ENCODE measurements around the gene SAMD9L. TPM values are rescaled to one million over a fixed set of nuclear protein-coding genes. Genes with fewer than 3 reads are reported as not detected.

The SAMD9L gene
- total and polyA plus RNA-seq, 7 donors: 2.4 to 19.0 (median 6.4) TPM

- Histone ChIP-seq H3K27ac (no peak overlapping the region), H3K36me3 (peaks cover 0 to under 1% (median 0%) of the 10 kb centered on the region in 4 donors), H3K4me1 (peaks cover 0 to 10% (median 5%) of the 10 kb centered on the region in 4 donors), H3K27me3 (no peaks in the 10 kb centered on the region), H3K9me3 (no peaks in the 10 kb centered on the region), H3K4me3 (no peak overlapping the region)
- intact Hi-C loops (cut with DNase I): no loop called here
- TF ChIP-seq POLR2A (IDR thresholded peaks at IDR 0.05) (no peak), EP300 (IDR thresholded peaks at IDR 0.05) (no peak), POLR2AphosphoS5 (IDR thresholded peaks at IDR 0.05) (no peak)
- TF ChIP-seq, protein P1, sequence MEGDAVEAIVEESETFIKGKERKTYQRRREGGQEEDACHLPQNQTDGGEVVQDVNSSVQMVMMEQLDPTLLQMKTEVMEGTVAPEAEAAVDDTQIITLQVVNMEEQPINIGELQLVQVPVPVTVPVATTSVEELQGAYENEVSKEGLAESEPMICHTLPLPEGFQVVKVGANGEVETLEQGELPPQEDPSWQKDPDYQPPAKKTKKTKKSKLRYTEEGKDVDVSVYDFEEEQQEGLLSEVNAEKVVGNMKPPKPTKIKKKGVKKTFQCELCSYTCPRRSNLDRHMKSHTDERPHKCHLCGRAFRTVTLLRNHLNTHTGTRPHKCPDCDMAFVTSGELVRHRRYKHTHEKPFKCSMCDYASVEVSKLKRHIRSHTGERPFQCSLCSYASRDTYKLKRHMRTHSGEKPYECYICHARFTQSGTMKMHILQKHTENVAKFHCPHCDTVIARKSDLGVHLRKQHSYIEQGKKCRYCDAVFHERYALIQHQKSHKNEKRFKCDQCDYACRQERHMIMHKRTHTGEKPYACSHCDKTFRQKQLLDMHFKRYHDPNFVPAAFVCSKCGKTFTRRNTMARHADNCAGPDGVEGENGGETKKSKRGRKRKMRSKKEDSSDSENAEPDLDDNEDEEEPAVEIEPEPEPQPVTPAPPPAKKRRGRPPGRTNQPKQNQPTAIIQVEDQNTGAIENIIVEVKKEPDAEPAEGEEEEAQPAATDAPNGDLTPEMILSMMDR (IDR thresholded peaks at IDR 0.05): no peak
- no peak for DNase-seq
- 63 to 82% methylated on average over 1 of the region's 1 CpG for WGBS, 2 donors
Observed at GRCh38 chr7:93150200-93150835, 2.1 kb upstream of the SAMD9L start.

GRCh38 chr7:93148727-93149126 lies 542 bp upstream of the SAMD9L start:
- WGBS, 2 donors: 80 to 88% methylated on average over 3 of the region's 3 CpGs
- peak overlapping the region in 1 of 4 donors; percentile 37 for H3K4me3 ChIP-seq

GRCh38 chr7:93147363-93147762 lies 822 bp downstream of the SAMD9L start:
- Histone ChIP-seq H3K27ac (peak overlapping the region; percentile 28 to 51 (median 39)), H3K36me3 (peaks cover 0 to 27% (median 0%) of the 10 kb centered on the region in 4 donors)
- intact Hi-C loops (cut with DNase I): loop anchor here (5.0 to 10.0 kb wide), 2 partner anchors 50 to 77 kb away; partner anchors contain the start of gene HEPACAM2

More at GRCh38 chr7:93148727-93149126, 542 bp upstream of the SAMD9L start:
- DNase-seq: no peak
- intact Hi-C loops (cut with DNase I): loop anchor here (5.0 to 10.0 kb wide), 2 partner anchors 49 to 76 kb away; partner anchors contain the start of gene HEPACAM2
- Histone ChIP-seq H3K27me3 (no peaks in the 10 kb centered on the region), H3K36me3 (peaks cover 0 to 16% (median 0%) of the 10 kb centered on the region in 4 donors), H3K9me3 (no peaks in the 10 kb centered on the region), H3K4me1 (peaks cover 0 to 10% (median 5%) of the 10 kb centered on the region in 4 donors), H3K27ac (peak overlapping the region; percentile 28 to 51 (median 39))
- TF ChIP-seq POLR2A (IDR thresholded peaks at IDR 0.05) (no peak), EP300 (IDR thresholded peaks at IDR 0.05) (no peak), POLR2AphosphoS5 (IDR thresholded peaks at IDR 0.05) (no peak)
- TF ChIP-seq, protein P1 (IDR thresholded peaks at IDR 0.05): no peak

GRCh38 chr7:93146472-93147141 lies 1.6 kb downstream of the SAMD9L start:
- H3K27me3 ChIP-seq: no peaks in the 10 kb centered on the region
- intact Hi-C loops (cut with DNase I): loop anchor here (5.0 to 10.0 kb wide), 2 partner anchors 51 to 78 kb away; partner anchors contain the start of gene HEPACAM2
- H3K27ac ChIP-seq: peak overlapping the region in 2 of 4 donors; percentile 37 to 51
- peaks cover 0 to 35% (median 0%) of the 10 kb centered on the region in 4 donors for H3K36me3 ChIP-seq
- 46 to 77% methylated on average over 5 of the region's 5 CpGs for WGBS, 2 donors
- TF ChIP-seq, protein P1 (IDR thresholded peaks at IDR 0.05): no peak
- TF ChIP-seq POLR2A (IDR thresholded peaks at IDR 0.05) (no peak), POLR2AphosphoS5 (IDR thresholded peaks at IDR 0.05) (no peak), EP300 (IDR thresholded peaks at IDR 0.05) (no peak)
- peaks cover 0 to 10% (median 5%) of the 10 kb centered on the region in 4 donors for H3K4me1 ChIP-seq
- no peak for DNase-seq
- no peaks in the 10 kb centered on the region for H3K9me3 ChIP-seq
- H3K4me3 ChIP-seq: peak overlapping the region in 3 of 4 donors; percentile 37 to 47 (median 46)

More at GRCh38 chr7:93147363-93147762, 822 bp downstream of the SAMD9L start:
- WGBS, 2 donors: 0% methylated on average over 3 of the region's 3 CpGs
- TF ChIP-seq, protein P1 (IDR thresholded peaks at IDR 0.05): no peak
- TF ChIP-seq POLR2A (IDR thresholded peaks at IDR 0.05) (no peak), EP300 (IDR thresholded peaks at IDR 0.05) (no peak), POLR2AphosphoS5 (IDR thresholded peaks at IDR 0.05) (peak in 1 of 4 donors; percentile 6)
- Histone ChIP-seq H3K9me3 (no peaks in the 10 kb centered on the region), H3K4me1 (peaks cover 0 to 10% (median 5%) of the 10 kb centered on the region in 4 donors), H3K4me3 (peak overlapping the region; percentile 22 to 47 (median 42)), H3K27me3 (no peaks in the 10 kb centered on the region)
- peak; percentile 55 for DNase-seq

All from sigmoid colon (tissue), 7 donors.